H9 (cell line): Measurements from ENCODE around the gene ATL1. TPM values are rescaled to one million over a fixed set of nuclear protein-coding genes. Genes with fewer than 3 reads are reported as not detected.

Source experiments
- DNase-seq: peaks from one replicate; pipeline ENCODE4 v3.0.0-alpha.2; 2017
- H2AFZ ChIP-seq: one replicate; pipeline ENCODE4 v1.6.1; 2013; ENCODE audit warnings: mild to moderate bottlenecking, low read length, control low read depth, moderate library complexity
- H2AK5ac ChIP-seq: 2 replicates; pipeline ENCODE4 v1.6.1; 2013; ENCODE audit warnings: low read length, control low read depth, mixed read lengths; ENCODE audit not compliant: insufficient read length
- H2BK120ac ChIP-seq: one replicate; pipeline ENCODE4 v1.6.1; 2013; ENCODE audit warnings: low read depth, mild to moderate bottlenecking, low read length, control low read depth, inconsistent platforms; ENCODE audit not compliant: poor library complexity, severe bottlenecking
- H2BK12ac ChIP-seq: 2 replicates; pipeline ENCODE4 v1.6.1; 2013; ENCODE audit warnings: low read length, control low read depth, mixed read lengths, low read depth; ENCODE audit not compliant: insufficient read length
- H2BK15ac ChIP-seq: 2 replicates; pipeline ENCODE4 v1.6.1; 2013; ENCODE audit warnings: low read depth, low read length, control low read depth
- H2BK20ac ChIP-seq: one replicate; pipeline ENCODE4 v1.6.1; 2013; ENCODE audit warnings: low read depth, mild to moderate bottlenecking, low read length, control low read depth, inconsistent platforms; ENCODE audit not compliant: poor library complexity, severe bottlenecking
- H2BK5ac ChIP-seq: 2 replicates; pipeline ENCODE4 v1.6.1; 2013; ENCODE audit warnings: low read length, control low read depth, mixed read lengths; ENCODE audit not compliant: insufficient read length
- H3K14ac ChIP-seq: 2 replicates; pipeline ENCODE4 v1.6.1; 2013; ENCODE audit warnings: low read length, control low read depth; ENCODE audit not compliant: insufficient read depth
- H3K18ac ChIP-seq: 2 replicates; pipeline ENCODE4 v1.6.1; 2013; ENCODE audit warnings: low read depth, mild to moderate bottlenecking, mixed read lengths, low read length, control low read depth; ENCODE audit not compliant: insufficient read length
- H3K23ac ChIP-seq: 2 replicates; pipeline ENCODE4 v1.6.1; 2013; ENCODE audit warnings: low read length, control low read depth, mixed read lengths, low read depth; ENCODE audit not compliant: insufficient read length
- H3K23me2 ChIP-seq: 2 replicates; pipeline ENCODE4 v1.6.1; 2013; ENCODE audit warnings: low read depth, mild to moderate bottlenecking, mixed read lengths, low read length, control low read depth; ENCODE audit not compliant: insufficient read length, poor library complexity, severe bottlenecking
- H3K27ac ChIP-seq: 2 replicates; pipeline ENCODE4 v1.5.1; 2013; ENCODE audit warnings: low read length, control low read depth, mixed read lengths, low read depth; ENCODE audit not compliant: insufficient read length
- H3K27me3 ChIP-seq: 2 replicates; pipeline ENCODE4 v1.6.1; 2013; ENCODE audit warnings: low read length, control low read depth, inconsistent platforms; ENCODE audit not compliant: insufficient read depth
- H3K4ac ChIP-seq: 2 replicates; pipeline ENCODE4 v1.6.1; 2013; ENCODE audit warnings: low read depth, mild to moderate bottlenecking, control low read depth, inconsistent platforms, low read length, moderate library complexity
- H3K4me1 ChIP-seq: 2 replicates; pipeline ENCODE4 v1.6.1; 2013; ENCODE audit warnings: low read length, control low read depth, inconsistent platforms; ENCODE audit not compliant: insufficient read depth
- H3K4me2 ChIP-seq: 2 replicates; pipeline ENCODE4 v1.6.1; 2013; ENCODE audit warnings: low read length, control low read depth, mixed read lengths; ENCODE audit not compliant: insufficient read length, insufficient read depth
- H3K56ac ChIP-seq: 2 replicates; pipeline ENCODE4 v1.6.1; 2013; ENCODE audit warnings: low read depth, mild to moderate bottlenecking, mixed read lengths, low read length, control low read depth; ENCODE audit not compliant: insufficient read length
- H3K79me1 ChIP-seq: 2 replicates; pipeline ENCODE4 v1.6.1; 2013; ENCODE audit warnings: low read depth, mild to moderate bottlenecking, moderate library complexity, low read length, control low read depth, inconsistent platforms; ENCODE audit not compliant: insufficient read depth, poor library complexity, severe bottlenecking
- H3K79me2 ChIP-seq: 2 replicates; pipeline ENCODE4 v1.6.1; 2013; ENCODE audit warnings: low read length, control low read depth, inconsistent platforms; ENCODE audit not compliant: insufficient read depth
- H3K9ac ChIP-seq: 2 replicates; pipeline ENCODE4 v1.6.1; 2013; ENCODE audit warnings: low read length, control low read depth, mixed read lengths; ENCODE audit not compliant: insufficient read length; ENCODE audit errors: extremely low read depth
- H3K9me3 ChIP-seq: one replicate; pipeline ENCODE4 v1.6.1; 2013; ENCODE audit warnings: low read depth, low read length, inconsistent platforms; ENCODE audit not compliant: control insufficient read depth
- H3T11ph ChIP-seq: one replicate; pipeline ENCODE4 v1.6.1; 2013; ENCODE audit warnings: mild to moderate bottlenecking, low read length, control low read depth, inconsistent platforms
- H4K20me1 ChIP-seq: one replicate; pipeline ENCODE4 v1.6.1; 2013; ENCODE audit not compliant: control insufficient read depth, insufficient read length, insufficient read depth
- H4K5ac ChIP-seq: 2 replicates; pipeline ENCODE4 v1.6.1; 2013; ENCODE audit warnings: low read depth, mild to moderate bottlenecking, mixed read lengths, low read length, control low read depth; ENCODE audit not compliant: insufficient read length
- H4K8ac ChIP-seq: replicated peaks from 2 replicates; pipeline ENCODE4 v1.6.1; 2013; ENCODE audit warnings: low read length, control low read depth, mixed read lengths, low read depth; ENCODE audit not compliant: insufficient read length
- H4K91ac ChIP-seq: 2 replicates; pipeline ENCODE4 v1.6.1; 2013; ENCODE audit warnings: low read depth, mild to moderate bottlenecking, moderate library complexity, mixed read lengths, low read length, control low read depth; ENCODE audit not compliant: insufficient read length
- H3K27ac Mint-ChIP-seq, 3 experiments: 2 replicates in 2 of 3; 3 replicates in 1 of 3; pipeline ENCODE4 v1.8.0; 2020 to 2021; ENCODE audit warnings: mixed read lengths in 3 of 3, mild to moderate bottlenecking in 1 of 3, moderate library complexity in 1 of 3
- H3K27me3 Mint-ChIP-seq: 2 replicates; pipeline ENCODE4 v1.8.0; 2021; ENCODE audit warnings: low read depth, mild to moderate bottlenecking, moderate library complexity, mixed read lengths
- H3K36me3 Mint-ChIP-seq, 3 experiments: 2 replicates in 2 of 3; 3 replicates in 1 of 3; pipeline ENCODE4 v1.8.0; 2020 to 2021; ENCODE audit warnings: low read depth in 3 of 3, mixed read lengths in 3 of 3; ENCODE audit not compliant: insufficient read depth in 1 of 3
- H3K4me1 Mint-ChIP-seq, 2 experiments: 2 replicates each; pipeline ENCODE4 v1.8.0; 2020; ENCODE audit warnings: mixed read lengths in 2 of 2
- H3K4me3 Mint-ChIP-seq, 2 experiments: 2 replicates in 1 of 2; 3 replicates in 1 of 2; pipeline ENCODE4 v1.8.0; 2020 to 2021; ENCODE audit warnings: mild to moderate bottlenecking in 2 of 2, mixed read lengths in 2 of 2, moderate library complexity in 1 of 2
- H3K9me3 Mint-ChIP-seq, 2 experiments: 2 replicates in 1 of 2; 3 replicates in 1 of 2; pipeline ENCODE4 v1.8.0; 2020; ENCODE audit warnings: mild to moderate bottlenecking in 2 of 2, mixed read lengths in 2 of 2, moderate library complexity in 1 of 2
- CTCF ChIP-seq: fragments of 200-600 bp; sonication (generic); conservative IDR thresholded peaks from 3 replicates; pipeline ENCODE4 v1.8.0; 2021; ENCODE audit warnings: antibody characterized with exemption, mild to moderate bottlenecking
- WGBS: extraction: QIAGEN DNeasy Blood & Tissue Kit; methylation state at CpG from one replicate; pipeline ENCODE4 v1.1.7; 2013; ENCODE audit warnings: missing lambda C conversion rate, low lambda C conversion rate, mixed read lengths; ENCODE audit not compliant: insufficient read length; ENCODE audit errors: extremely low coverage; 5-methylcytosine and 5-hydroxymethylcytosine counted together
- total RNA-seq: library from RNA; stranded (reverse); gene quantifications from 2 replicates; pipeline ENCODE4 v1.2.1, GENCODE V29; 2021

ATL1 gene
- total RNA-seq, 1 experiment from 2014 or later: 3.0 TPM

- Histone ChIP-seq H2BK120ac (no peak overlapping the region), H3K9ac (no peak overlapping the region), H2BK5ac (no peak overlapping the region), H3K56ac (no peak overlapping the region), H3K9me3 (no peaks in the 10 kb centered on the region), H3K18ac (no peak overlapping the region), H3K23ac (no peak overlapping the region), H2BK12ac (no peak overlapping the region), H3K4me2 (peak overlapping the region; percentile 72), H3K27ac (peak overlapping the region; percentile 77), H2BK15ac (no peak overlapping the region), H2AFZ (no peak overlapping the region), H3K79me1 (no peaks in the 10 kb centered on the region), H3K79me2 (peaks cover 9% of the 10 kb centered on the region; the same call in 1 of the 2 replicates), H3K4me1 (peaks cover 9% of the 10 kb centered on the region), H4K5ac (no peak overlapping the region), H3T11ph (no peak overlapping the region), H4K20me1 (no peaks in the 10 kb centered on the region), H3K27me3 (no peaks in the 10 kb centered on the region), H4K91ac (no peak overlapping the region), H2AK5ac (no peak overlapping the region), H4K8ac (no peak overlapping the region), H3K4ac (no peak overlapping the region), H2BK20ac (peak overlapping the region; percentile 7), H3K23me2 (no peaks in the 10 kb centered on the region), H3K14ac (no peak overlapping the region)
- no CpG with 5 or more reads among the region's 10 CpGs for WGBS
- DNase-seq: peak; percentile 55
- H3K27ac Mint-ChIP-seq: peak overlapping the region in 2 of 3 experiments; percentile 94 to 96; a peak in 3 of 7 replicates
- H3K4me3 Mint-ChIP-seq: peak overlapping the region in 1 of 2 experiments; percentile 25; a peak in 1 of 5 replicates
- H3K9me3 Mint-ChIP-seq: no peaks in the 10 kb centered on the region
- H3K36me3 Mint-ChIP-seq: peaks cover 0 to under 1% (median under 1%) of the 10 kb centered on the region in 3 experiments; a peak in 3 of 7 replicates
- peaks cover 9 to 12% of the 10 kb centered on the region in 2 experiments for H3K4me1 Mint-ChIP-seq
- H3K27me3 Mint-ChIP-seq: no peaks in the 10 kb centered on the region
- no peak for TF ChIP-seq CTCF
Measured at GRCh38 chr14:50670196-50670865, 110.4 kb downstream of the ATL1 start.
